Astrocyte of the hippocampus (primary cell): ENCODE results near the gene DLGAP4.

Experiments used
- DNase-seq: peaks from one replicate; pipeline ENCODE4 v3.0.0; 2011; ENCODE audit warnings: low read depth, low spot score

DLGAP4 gene

DNA sequence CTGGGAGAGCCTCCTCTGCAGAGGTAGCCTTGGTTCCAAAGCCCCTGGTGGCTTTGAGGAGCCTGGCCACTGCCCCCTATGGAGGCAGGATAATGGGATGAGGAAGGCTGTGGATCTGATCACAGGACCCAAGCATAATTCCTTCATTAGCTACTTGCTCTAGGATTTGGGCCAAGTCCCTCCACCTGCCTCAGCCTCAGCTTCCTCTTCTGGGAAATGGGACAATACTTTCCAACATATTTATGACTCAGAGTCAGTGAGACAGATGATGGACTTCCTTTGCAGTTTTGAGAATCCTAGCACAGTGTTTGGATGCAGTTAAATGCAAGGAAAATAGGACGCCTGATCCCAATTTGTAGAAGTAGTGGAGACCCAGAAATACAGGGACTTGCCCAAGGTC, 171.3 kb downstream of the DLGAP4 start:
- no peak for DNase-seq

DNA sequence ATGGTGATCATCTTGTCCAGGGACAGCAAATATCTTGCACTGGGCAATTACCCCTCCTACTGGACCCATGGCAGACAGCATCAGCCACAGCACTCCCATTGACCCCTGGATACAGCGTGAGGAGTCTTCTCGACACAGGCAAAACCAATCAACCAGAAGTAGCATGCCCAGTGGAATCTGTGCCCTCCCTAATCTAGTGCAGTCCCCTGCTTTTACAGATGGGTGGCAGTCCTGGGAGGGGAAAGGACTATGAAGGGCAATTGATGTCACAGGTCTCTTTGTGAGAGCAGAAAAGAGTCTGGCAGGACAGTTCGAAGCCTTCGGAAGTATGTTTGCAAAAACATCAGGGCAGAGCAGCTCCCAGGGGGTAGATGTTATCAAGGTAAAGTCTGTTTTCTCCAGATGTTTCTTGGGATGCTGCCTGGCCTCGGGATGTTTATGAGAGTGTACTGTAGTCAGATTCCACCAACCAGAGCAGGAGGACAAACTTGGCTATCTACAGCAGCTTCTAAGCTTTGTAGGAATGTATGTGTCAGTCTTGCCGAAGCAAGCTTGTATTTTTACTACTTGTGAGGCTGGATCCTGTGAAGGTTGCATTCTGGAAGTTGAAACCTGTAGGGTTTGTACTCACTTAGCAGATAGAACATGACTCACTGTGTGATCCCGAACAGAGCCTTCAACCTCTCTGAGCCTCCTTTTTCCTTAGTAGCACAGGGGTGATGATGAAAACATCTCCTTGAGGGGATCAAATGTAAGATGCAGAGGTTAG, 172.2 kb downstream of the DLGAP4 start:
- no peak for DNase-seq

DNA sequence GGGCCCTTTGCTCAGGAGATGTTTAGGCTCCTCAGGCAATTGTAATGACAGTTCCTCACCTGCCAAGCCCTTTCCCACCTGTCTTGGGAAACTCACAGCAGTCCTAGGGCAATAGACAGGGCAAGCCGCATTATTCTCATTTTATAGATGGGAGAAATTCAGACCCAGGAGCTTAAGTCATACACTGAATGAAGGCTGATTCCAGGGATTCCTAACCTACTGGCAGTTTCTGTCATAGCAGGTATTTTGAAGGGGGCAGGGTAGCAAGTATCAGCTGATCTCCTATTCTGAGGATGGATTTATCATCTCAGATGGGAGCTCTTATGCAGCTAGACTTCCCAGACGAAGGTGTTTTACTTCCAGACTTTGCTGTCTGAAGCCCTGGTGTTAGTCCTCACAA, 173.8 kb downstream of the DLGAP4 start:
- no peak for DNase-seq

GRCh38 chr20:36480456-36481048, 174.4 kb downstream of the DLGAP4 start:
- no peak for DNase-seq

DNA sequence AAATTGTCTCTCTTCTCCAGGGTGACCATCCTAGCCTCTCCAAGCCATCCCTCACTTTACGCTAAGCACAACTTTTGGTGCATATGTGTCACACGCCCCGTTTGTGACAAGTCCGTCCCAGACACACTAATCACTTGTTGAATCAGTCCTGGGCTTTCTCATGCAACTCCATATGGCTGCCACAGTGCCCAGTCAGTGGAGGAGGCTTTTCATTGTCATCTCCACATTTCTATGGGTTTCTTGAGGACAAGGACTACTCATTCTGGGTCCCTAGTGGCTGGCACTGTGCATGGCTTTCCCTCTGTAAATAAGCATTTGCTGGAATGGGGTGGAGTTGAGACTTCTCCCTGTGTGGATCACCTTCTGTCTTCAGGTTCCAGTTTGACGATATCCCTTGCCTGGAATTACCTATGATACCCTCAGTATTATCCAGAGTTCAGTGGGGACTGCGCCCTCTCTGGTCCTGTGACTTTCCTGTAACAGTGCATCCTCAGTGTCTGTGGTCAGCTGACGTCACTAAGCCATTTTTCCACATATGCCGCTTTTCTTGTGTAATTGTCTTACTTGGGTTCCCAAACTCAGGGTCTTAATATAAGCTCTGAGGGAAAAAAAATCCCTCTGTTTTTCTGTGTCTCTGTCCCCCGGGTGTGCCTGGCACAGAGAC, 175.4 kb downstream of the DLGAP4 start:
- DNase-seq: no peak

DNA sequence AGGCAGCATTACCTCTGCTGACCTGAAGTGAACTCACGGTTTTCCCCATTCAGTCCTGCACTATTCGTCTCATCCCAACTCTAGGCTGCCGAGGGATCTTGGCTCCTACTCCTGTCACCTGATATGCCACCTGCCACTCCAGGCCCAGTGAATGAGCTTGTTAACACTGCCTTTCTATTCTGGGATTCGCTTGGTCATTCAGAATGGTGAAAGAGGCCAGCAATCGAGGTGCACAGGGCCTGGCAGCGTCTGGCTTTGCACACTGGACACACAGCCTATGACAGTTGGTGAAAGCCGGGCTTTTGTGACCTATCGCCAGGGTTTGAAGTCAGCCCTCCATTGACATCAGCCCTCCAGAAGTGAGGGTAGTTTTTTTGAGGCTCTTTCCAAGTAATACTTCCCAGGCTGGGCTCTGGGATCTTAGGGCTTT, 175.9 kb downstream of the DLGAP4 start:
- DNase-seq: no peak

GRCh38 chr20:36483209-36483918, 177.2 kb downstream of the DLGAP4 start:
- DNase-seq: no peak

GRCh38 chr20:36483919-36484808, 178.0 kb downstream of the DLGAP4 start:
- peak; percentile 30 for DNase-seq

DNA sequence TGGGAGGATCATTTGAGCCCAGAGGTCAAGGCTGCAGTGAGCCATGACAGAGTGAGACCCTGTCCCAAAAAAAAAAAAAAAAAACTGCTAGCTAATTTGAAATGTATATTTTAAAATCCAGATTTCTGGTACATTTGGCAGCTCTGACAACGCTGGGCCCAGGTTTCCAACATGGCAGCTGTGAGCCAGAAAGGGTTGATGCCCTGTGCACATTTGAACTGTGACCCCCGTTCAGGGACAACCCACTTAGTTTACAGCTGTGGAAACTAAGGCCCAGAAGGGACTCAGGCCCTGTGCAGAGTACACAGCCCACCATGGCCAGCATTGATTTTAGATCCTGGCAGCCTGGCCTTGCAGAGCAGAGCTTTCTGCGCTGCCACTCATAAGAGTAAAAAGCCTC, 179.1 kb downstream of the DLGAP4 start:
- DNase-seq: no peak

- DNase-seq: no peak
Measured at GRCh38 chr20:36487069-36487468, 180.9 kb downstream of the DLGAP4 start.

GRCh38 chr20:36490191-36490590, 184.1 kb downstream of the DLGAP4 start:
- DNase-seq: peak; percentile 42

DNA sequence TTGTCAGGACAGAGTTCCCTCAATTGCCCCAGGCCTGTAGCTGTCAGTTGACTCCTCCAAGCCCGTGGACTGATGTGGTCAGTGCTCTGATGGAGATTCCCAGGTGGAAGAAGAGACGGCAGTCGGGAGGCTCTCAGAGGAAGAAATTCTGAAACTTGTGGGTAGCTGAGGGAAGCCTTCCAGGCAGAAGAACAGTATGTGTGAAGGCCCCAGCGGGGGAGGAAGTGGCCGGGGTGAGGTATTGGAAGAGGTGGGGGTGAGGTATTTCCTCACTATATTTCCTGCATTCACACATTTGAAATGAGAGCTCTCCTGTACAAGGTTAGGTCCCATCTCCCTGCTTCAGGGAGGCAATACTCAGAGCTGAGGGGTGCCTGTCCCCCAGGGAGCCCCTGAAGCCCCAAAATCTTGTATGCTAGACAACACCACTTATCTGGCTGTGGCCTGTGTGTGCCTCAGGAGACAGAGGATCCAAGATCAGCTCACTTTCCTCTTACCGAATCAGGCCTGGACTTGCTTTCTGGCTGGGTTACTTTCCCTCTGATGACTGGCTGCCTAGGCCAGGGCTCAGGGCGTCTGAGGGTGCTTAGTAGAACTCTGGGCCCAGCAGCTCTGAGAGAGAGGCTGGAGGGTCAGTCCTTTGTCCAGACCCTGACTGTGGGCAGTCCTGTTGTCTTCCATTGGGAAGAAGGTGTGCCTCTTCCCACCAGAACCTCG, 185.9 kb downstream of the DLGAP4 start:
- peak; percentile 27 for DNase-seq

GRCh38 chr20:36493051-36493800, 187.1 kb downstream of the DLGAP4 start:
- no peak for DNase-seq

GRCh38 chr20:36493801-36494114, 187.6 kb downstream of the DLGAP4 start:
- DNase-seq: peak; percentile 90

- no peak for DNase-seq
Measured at GRCh38 chr20:36496707-36497669, 190.8 kb downstream of the DLGAP4 start.

GRCh38 chr20:36497856-36498255, 191.7 kb downstream of the DLGAP4 start:
- DNase-seq: peak; percentile 90

DNA sequence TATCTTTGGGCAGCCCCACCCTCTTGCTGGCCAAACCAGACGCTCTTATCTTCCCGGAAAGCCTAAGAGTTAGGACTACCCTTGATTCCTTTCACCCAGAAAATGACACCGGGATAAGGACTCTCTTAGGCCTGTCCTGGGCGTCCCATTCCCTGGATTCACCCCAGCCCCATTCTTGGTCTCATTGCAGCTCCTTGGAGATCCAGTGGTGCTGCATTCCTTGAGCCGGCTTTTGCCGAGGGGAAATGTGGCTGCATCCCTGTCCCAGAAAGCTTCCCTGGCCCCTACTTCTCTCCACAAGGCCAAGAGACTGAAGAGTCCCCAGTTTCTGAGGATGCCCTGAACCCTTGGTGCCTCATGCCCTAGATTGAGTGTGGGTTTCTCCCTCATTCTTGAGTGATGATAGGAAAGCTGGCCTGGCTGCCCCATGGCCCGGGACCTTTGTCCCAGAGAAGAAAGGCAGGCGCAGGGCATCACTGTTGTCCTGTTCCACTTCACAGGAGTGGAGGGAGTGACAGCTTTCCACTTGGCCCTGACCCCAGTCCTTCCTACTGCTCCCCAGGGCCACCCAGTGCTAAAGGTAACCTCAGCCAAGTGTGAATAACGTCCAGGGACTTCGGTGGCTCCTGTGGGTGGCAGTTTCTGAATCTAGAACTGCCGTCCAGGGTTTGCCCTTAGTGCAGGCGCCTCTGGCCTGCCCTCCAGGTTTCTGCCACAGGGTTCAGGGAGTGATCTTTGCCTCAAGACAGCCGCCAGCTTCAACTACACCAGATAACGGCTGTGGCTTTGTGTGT, 192.4 kb downstream of the DLGAP4 start:
- no peak for DNase-seq

DNA sequence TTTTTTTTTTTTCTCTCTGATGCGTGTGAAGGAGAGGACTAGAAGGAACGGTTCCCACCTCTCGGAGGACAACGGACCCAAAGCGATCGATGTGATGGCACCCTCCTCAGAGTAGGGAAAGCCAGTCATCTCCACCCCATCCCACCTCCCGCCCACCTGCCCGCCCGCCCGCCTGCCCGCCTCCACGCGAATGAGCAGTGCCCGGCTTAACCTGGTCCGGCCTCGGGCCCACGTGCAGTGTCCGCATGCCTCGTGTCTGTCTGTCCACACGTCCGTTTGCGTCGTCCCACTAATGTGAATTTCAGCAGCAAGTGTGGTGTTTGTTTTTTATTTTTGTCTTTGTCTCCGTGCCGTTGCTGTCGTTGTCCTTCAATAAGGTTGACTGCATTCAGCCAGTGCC, 193.1 kb downstream of the DLGAP4 start:
- no peak for DNase-seq
